RKO (cell line): ENCODE results near the gene SIGLEC9.

Experiments
- DNase-seq: peaks from one replicate; pipeline ENCODE4 v3.0.0-alpha.2; 2016; ENCODE audit warnings: low spot score

The SIGLEC9 gene

DNA sequence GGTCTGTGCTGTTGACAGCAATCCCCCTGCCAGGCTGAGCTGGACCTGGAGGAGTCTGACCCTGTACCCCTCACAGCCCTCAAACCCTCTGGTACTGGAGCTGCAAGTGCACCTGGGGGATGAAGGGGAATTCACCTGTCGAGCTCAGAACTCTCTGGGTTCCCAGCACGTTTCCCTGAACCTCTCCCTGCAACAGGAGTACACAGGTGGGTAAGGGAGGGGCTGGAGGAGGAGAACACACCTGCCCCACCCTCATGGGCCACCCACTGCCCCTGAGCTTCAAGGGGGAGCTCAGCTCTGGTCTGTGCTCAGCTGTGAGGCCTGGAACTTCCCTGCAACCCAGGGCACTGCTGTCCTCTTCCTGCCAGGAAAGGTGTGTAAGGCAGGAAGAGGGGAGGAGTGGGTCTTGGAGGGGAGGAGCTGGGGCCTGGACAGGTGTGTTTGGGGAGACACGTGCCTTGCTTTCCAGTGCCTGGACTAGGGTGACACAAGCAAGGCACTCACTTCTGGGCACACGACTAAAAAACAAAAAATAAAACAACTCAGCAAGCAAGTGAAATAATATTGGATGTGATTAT is 21.3 kb downstream of the SIGLEC9 start:
- no peak for DNase-seq

DNA sequence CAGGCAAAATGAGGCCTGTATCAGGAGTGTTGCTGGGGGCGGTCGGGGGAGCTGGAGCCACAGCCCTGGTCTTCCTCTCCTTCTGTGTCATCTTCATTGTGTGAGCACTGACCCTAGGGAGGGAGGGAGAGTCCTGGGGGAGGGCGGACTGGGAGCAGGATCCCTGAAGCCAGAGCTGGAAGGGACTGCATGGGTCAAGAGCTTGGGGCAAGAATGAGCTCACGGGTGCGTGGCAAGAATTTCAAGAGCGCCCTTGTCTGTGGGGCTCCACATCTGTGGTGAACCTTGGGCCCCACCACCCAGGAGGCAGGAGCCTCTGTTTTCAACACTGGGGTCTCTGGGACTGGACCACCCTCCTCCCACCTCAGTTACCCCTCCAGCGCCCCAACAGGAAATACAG is 22.0 kb downstream of the SIGLEC9 start:
- DNase-seq, result no peak

DNA sequence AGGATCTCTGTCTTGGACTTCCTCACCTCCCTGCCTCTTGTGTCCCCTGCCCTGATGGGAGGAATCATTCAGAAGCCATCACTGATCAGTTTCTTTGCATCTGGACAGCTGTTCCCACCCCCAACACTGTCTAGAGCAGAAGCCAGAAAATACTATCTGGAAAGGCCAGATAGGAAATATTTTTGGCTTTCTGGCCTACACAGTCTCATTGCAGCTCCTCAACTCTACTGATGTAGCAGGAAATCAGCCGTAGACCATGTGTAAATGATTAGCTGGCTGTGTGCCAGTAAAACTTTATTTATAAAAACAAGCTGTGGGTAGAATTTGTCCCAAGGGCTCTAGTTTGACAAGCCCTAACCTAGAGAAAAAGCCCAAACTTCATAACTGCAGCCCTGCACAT is 23.0 kb downstream of the SIGLEC9 start:
- DNase-seq, result no peak

DNA sequence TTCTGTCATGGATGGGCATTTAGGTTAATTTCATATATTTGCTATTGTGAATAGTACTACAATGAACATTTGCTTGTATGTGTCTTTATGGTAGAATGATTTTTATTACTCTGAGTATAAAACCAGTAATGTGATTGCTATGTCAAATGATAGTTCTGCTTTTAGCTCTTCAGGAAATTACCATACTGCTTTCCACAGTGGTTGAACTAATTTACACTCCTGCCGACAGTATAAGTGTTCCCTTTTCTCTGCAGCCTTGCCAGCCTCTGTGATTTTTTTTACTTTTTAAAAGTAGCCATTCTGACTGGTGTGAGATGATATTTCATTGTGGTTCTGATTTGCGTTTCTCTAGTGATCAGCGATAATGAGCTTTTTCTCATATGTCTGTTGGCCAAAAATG is 23.9 kb downstream of the SIGLEC9 start:
- no peak for DNase-seq

DNA sequence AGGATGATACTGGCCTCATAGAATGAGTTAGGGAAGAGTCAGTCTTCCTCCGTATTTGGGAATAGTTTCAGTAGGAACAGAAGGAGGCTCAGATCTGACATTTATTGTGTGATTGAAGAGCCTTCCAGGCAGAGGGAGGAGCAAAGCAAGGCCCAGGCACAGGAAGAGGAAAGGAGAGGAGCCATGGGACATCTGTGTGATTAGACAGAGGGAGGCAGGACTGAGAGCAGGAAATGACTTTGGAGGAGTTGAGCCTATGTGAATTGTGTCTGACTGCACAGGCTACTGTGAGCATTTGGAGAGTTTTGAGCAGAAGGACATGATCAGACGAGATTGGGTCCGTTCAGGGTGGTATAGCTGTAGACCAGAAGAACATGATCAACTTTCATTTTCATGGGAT is 25.9 kb downstream of the SIGLEC9 start:
- no peak for DNase-seq

DNA sequence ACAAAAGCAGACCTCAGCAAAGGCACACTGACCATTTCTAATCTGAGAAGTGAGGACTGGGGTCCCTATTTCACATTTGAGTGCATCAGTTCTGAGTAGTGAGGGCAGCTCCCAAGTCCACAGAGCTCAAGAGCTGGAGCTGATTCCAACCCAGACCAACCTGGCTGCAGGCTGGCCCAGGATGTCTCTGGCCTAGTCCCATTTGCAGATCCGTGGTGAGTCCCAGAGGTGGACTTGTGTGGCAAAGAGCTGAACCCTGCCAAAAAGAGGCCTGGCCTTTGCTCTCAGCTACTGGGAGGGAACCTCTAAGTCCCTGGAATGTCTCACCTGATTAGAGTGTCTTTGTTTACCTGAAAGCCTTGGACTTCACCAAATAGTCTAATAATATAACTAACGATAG is 32.0 kb downstream of the SIGLEC9 start:
- no peak for DNase-seq

DNA sequence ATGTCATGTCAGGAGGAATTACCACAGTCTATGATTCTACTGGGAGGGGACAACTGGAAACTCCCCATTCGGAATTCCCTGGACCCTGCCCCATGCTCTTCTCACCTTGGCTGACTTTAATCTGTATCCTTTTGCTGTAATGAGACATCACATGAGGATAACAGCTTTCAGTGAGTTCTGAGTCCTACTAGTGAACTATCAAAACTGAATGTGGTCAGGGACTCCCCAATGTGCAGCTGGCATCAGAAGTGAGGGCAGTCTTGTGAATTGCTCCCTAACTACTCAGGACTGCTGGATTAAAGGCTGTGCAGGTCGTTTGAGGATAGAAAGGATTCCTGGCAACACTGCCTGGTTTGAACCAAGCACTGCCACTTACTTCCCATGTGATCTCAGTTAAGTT is 32.6 kb downstream of the SIGLEC9 start:
- no peak for DNase-seq

DNA sequence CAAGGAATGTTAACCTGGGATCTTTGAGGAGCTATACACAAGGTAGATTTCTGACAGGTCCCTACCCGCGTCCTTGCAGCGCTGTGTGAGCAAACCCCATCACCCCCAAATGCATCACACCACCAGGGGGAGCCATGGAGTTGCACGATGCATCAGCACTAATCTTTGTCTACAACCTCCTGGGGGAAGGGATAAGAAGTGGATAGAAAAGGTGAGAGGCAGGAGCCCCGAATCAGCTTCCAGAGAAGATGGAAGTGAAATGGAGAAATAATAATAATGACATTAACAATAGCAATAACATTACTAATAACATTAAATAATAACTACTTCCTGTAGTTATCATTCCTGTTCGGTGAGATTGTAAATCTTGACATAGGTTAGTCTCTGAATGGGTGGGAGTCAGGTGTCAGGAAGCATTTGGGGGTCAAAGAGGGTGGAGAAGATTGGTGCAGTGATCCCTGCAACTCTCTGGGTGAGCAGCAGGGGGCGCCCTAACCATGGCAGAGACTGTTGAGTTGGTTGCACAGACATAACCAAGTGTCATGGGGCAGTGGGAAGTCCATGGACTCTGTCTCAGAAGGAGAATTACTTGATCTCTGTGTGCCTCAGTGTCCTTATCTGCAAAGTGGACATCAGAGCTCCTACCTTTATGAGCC is 33.9 kb downstream of the SIGLEC9 start:
- peak; percentile 24 for DNase-seq

DNA sequence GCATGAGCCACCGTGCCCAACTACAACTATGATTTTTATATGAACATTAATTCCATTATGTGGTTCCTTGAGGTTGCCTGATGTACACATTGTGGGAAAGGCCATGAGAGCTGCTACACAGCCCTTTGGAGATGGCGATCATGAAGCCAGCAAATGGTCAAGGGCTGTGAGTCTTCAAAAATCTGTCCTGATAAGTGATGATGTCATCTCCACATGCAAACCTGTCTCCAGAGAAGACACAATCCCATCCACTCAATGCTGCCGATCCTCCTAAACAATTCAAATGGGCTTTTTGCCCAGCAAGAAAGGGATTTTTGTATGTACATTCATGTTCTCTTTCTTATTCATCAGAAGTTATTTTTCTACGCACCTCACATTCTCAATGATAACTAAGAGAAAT is 35.0 kb downstream of the SIGLEC9 start:
- no peak for DNase-seq

DNA sequence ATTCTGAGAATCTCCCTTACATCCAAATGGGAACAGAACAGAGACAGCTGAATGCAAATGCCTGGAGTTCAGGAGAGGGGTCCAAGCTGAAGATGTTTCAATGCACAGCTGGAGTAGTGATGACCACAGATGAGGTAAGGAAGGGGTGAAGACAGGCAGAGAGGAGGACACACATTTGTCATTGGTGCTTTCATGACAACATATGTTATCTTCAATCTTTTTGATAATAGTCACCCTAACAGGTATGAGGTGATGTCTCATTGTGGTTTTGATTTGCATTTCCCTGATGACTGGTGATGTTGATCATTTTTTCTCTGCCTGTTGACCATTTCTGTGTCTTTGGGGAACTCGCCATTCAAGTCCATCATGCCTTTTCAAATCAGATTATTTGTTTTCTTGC is 36.6 kb downstream of the SIGLEC9 start:
- DNase-seq, result no peak

DNA sequence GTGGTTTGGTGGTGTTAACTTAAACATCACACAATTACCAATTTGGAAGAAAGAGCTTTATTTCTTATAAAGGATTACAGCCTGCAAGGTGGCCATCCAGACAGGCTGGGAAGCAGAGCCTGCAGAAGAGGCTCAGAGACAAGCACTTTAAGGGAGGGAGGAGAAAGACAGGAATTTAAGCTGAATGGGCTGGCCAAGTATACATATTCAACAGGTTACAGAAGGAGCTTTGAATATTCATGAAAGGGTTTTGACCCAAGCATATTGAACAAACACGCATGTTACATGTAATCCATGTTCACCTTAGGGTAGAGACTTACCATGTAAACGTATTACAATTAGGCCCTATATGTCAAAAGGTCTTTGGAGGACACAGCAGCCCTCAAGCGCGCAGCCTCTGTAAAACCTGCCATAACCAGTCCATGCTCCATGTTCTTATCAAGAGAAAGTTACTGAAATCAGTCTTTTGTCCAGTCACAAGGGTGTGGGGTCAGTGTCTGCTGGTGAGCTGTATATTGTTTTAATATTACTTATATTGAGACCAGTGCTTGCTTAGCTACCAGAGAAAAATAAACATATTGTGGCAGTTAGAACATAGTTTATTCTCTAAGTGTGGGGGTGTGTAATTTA is 37.3 kb downstream of the SIGLEC9 start:
- DNase-seq, result no peak

DNA sequence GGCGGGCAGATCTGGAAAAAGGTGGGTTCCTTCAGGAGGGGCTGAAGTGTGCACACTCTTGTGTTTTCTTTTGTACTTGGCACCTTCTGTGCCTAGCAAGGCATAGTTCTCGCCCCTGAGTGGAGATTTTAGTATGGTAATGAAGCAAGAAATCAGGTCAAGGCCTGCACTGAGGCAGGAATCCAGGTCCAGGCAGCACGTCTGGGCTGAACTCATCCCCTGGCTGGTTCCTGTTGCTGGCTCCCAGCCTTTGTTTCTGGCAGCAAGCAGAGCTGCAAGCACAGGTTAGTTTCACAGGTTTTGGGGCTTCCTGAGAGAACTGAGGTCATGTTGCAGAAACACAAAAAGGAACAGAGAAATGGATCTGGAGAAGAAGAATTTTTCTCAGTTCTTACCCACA is 38.6 kb downstream of the SIGLEC9 start:
- DNase-seq, result no peak

DNA sequence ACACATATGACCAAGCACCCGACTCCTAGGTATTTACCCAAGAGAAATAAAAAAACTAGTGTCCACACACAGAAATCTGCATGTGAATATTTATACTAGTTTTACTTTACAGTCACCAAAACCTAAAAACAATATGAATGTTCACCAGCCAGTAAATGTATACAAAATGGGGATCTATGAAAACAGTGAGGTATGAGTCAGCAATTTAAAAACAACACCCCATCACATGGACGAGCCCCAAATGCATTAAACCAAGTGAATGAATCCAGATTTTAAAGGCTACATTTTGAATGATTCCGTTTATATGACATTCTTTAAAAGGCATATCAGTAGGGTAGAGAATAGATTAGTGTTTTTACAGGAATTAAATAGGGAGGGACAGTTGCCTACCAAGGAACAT is 39.5 kb downstream of the SIGLEC9 start:
- DNase-seq, result no peak

DNA sequence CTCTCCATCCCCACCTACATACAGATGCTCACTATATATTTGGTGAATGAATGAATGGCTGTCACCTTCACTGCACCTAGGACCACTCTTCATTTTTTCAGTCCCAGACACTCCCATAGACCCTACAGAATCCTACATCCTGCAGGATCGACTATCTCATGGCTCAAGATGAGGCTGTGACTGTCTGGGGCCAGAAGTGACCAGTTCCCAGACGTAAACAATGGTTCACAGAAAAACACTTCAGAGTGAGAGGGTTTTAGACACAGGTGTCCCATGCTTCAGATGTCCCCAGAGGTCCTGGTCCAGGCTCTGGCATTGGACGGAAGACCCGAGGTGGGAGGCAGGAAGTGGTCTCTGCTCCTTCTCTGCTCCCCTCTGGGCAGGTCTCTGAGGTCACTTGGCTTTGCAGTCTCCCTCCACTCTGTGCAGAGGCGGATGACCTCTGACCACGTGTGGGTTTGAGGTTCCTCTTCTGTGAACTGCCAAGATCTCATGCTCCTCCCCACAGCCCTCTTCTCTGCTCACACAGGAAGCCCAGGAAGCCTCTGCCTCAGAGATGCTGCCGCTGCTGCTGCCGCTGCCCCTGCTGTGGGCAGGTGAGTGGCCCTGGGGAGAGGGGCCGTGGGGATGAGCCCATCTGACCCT is 42.3 kb downstream of the SIGLEC9 start:
- no peak for DNase-seq

DNA sequence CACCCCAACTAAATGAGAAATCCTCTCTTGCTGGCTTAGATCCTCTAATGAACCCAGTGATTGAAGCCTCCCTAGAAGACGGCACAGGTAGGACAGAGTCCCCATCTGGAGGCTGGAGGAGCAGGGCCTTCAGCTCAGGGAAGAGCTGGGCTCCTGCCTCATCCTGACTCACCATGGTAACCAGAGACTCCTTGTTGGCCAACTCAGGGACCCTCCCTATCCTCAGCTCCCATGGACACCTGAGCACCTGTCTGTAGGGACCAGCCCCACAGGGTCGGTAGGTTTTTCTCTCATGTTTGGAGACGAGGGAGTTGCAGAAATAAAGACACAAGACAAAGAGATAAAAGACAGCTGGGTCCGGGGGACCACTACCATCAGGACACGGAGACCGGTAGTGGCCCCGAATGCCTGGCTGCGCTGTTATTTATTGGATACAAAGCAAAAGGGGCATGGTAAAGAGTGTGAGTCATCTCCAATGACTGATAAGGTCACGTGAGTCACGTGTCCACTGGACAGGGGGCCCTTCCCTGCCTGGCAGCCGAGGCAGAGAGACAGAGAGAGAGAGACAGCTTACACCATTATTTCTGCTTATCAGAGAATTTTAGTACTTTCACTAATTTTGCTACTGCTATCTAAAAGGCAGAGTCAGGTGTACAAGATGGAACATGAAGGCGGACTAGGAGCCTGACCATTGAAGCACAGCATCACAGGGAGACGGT is 44.0 kb downstream of the SIGLEC9 start:
- no peak for DNase-seq

DNA sequence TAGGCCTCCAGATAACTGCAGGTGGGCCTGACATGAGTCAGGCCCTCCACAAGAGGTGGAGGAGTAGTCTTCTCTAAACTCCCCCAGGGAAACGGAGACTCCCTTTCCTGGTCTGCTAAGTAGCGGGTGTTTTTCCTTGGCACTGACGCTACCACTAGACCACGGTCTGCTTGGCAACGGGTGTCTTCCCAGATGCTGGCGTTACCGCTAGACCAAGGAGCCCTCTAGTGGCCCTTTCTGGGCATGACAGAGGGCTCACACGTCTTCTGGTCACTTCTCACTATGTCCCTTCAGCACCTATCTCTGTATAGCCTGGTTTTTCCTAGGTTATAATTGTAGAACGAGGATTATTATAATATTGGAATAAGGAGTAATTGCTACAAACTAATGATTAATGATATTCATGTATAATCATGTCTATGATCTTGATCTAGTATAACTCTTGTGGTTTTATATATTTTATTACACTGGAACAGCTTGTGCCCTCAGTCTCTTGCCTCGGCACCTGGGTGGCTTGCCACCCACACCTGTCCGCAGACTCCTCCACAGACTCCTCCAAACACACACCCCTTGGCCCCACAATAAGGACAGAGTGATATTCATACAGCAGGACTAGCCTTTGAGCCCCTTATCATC is 44.7 kb downstream of the SIGLEC9 start:
- peak; percentile 72 for DNase-seq

DNA sequence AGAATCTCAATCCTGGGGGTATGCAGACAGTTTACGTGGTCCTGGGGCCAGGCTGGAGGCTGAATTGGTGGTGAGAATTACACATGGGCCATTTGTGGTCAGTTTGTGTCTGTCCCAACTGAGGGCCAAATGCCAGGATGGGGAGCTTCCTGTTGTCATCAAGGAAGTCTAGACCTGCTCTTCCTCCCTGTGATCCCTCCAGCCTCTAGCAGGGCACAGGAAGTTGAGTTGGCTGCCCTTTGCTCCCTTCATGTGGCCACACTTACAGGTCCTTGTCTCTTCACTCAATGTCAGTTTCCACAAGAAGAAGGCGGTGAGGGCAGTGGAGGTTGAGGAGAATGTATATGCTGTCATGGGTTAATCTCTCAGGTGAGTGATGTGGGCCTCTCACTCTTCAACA is 47.5 kb downstream of the SIGLEC9 start:
- DNase-seq, result no peak

DNA sequence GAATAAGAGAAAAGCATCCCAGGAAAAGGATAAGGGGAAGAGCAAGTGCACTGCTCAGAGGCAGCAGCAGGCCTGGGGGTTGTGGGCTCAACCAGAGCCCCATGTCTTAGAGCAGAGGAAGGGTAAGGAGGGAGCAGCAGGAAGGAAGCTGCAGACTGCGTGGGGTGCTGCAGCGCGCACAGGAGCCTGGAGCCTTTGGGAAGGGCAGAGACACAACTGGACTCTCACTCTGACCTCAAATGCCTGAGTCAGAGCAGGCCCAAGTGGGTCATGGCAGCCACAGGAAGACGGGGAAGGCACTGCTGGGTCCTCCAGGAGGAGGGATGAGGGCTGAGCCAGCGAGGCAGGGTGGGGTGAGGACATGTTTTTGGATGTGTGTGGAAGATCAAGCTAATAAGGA is 49.0 kb downstream of the SIGLEC9 start:
- DNase-seq, result no peak

DNA sequence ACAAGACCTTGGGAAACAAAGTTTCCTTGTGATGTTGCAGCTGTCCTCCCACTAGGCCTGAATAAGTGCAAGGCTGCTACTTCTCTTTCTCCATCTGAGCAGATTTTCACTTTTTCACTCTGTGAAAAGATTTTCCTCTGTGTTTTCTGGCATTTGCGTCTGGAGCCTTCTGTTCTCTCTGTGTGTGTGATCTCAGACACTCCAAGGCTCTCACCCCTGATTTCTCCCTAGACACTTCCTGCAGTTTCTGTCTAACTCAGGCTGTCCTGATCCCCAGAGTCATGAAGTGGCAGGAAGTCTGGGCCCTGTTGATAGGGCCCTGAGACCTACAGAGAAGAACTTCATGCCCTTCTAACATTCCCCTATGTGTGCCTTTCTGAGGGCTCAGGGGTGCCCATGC is 54.5 kb downstream of the SIGLEC9 start:
- no peak for DNase-seq
